ENCODE data around the gene SPSB1.
A peak's percentile ranks its signal among the peaks of the same experiment; 100 is the strongest.

The SPSB1 gene

DNA sequence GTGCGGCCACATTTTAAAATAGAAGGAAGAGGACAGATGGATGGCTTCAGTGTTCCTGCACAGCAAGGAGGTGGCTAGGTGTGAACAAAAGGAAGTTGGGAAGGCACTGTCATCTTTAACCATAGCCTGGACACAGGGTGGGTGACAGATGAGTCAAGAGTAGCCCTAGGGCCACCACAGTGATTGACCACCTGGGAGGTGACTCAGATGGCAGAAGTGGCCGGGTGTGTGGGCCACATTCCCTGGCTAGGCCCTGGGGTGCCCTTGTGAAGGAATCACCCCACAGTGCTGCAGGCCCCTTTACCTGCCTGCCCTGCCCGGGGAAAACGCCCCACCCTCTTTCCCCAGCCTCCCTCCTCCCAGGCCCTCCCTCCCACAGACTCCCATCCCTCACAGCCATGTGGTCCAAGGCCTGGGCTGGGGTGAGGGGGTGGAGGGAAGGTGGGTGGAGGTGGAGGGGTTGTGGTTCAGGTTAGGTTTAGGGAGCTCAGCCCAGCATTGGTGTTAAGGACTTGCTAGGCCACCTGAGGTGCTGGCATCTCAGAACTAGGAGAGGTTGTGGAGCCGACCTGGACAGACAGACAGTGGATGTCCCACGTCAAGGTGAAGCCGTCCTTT is 59.1 kb downstream of the SPSB1 start:
- TF ChIP-seq, protein P1, sequence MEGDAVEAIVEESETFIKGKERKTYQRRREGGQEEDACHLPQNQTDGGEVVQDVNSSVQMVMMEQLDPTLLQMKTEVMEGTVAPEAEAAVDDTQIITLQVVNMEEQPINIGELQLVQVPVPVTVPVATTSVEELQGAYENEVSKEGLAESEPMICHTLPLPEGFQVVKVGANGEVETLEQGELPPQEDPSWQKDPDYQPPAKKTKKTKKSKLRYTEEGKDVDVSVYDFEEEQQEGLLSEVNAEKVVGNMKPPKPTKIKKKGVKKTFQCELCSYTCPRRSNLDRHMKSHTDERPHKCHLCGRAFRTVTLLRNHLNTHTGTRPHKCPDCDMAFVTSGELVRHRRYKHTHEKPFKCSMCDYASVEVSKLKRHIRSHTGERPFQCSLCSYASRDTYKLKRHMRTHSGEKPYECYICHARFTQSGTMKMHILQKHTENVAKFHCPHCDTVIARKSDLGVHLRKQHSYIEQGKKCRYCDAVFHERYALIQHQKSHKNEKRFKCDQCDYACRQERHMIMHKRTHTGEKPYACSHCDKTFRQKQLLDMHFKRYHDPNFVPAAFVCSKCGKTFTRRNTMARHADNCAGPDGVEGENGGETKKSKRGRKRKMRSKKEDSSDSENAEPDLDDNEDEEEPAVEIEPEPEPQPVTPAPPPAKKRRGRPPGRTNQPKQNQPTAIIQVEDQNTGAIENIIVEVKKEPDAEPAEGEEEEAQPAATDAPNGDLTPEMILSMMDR (IDR thresholded peaks at IDR 0.05; ENCODE audit: extremely low read depth, insufficient read depth, missing control alignments): no peak
- DNase-seq (ENCODE audit: low spot score): no peak
- in situ Hi-C loops (cut with MboI; ENCODE audit: low pct_unique_long_range_greater_than_20kb, low sequenced_read_pairs, unreplicated experiment): no loop called here

DNA sequence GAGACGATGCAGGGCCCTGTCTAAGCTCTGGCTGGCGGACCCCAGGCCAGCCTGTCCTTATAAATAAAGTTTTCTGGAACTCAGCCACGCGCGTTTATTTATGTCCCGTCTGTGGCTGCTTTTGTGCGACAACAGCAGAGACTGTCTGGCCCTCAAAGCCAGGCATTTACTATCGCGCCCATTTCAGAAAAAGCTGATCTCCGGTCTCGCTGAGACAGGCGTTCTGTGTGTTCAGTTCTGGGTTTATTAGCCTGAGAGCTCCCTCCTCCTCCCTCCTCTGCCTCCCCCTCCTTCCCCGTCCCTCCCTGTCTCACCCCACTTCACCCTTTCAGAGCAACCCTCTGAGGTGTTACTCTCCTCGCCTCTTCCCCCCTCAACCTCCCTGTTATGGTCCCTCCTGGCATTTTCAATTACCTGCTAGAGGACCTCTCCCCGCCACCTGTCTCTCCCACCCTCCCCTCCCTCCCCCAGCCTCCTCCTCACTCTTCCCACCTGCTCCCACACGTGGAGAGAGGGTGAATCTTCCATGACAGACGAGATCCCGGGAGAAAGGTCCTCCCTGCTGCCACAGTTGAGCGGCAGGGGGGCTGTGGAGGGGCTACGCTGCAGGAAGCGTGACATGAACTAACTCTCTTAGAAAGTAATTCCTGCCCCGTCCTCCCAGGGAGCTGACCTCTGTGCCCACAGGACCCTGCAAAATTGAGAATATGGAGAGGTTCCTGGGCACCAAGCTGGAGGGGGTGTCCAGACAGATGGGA is 59.9 kb downstream of the SPSB1 start:
- in situ Hi-C loops (cut with MboI; ENCODE audit: low pct_unique_long_range_greater_than_20kb, low sequenced_read_pairs, unreplicated experiment): no loop called here
- DNase-seq (ENCODE audit: low spot score): no peak
- TF ChIP-seq, protein P1 (IDR thresholded peaks at IDR 0.05; ENCODE audit: extremely low read depth, insufficient read depth, missing control alignments): peak; percentile 14

DNA sequence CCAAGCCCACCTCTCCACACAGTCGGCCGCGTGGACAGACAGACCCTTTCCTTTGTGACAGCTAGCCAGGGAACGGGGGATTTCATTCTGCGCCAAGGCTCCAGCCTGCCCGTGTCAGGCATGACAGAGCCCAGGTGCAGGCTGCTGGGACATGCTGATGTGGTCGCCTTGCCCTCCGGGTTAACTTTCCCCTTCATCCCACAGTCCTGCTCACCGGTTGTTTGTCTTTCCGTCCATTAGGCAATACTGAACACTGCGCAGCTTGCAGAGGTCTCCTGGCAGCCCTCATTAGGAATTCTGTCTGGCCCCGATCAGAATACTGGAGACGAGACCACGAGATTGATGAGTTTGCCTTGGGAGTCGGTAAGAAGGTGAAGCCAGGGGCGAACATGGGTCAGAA is 62.8 kb downstream of the SPSB1 start:
- in situ Hi-C loops (cut with MboI; ENCODE audit: low pct_unique_long_range_greater_than_20kb, low sequenced_read_pairs, unreplicated experiment): no loop called here
- TF ChIP-seq, protein P1 (IDR thresholded peaks at IDR 0.05; ENCODE audit: extremely low read depth, insufficient read depth, missing control alignments): no peak
- DNase-seq (ENCODE audit: low spot score): no peak

- TF ChIP-seq, protein P1 (IDR thresholded peaks at IDR 0.05; ENCODE audit: extremely low read depth, insufficient read depth, missing control alignments): no peak
- DNase-seq (ENCODE audit: low spot score): no peak
- in situ Hi-C loops (cut with MboI; ENCODE audit: low pct_unique_long_range_greater_than_20kb, low sequenced_read_pairs, unreplicated experiment): no loop called here
Measured at GRCh38 chr1:9356021-9356420, 63.3 kb downstream of the SPSB1 start.

- TF ChIP-seq, protein P1 (IDR thresholded peaks at IDR 0.05; ENCODE audit: extremely low read depth, insufficient read depth, missing control alignments): no peak
- in situ Hi-C loops (cut with MboI; ENCODE audit: low pct_unique_long_range_greater_than_20kb, low sequenced_read_pairs, unreplicated experiment): no loop called here
- no peak for DNase-seq (ENCODE audit: low spot score)
Measured at GRCh38 chr1:9356829-9357466, 64.3 kb downstream of the SPSB1 start.

DNA sequence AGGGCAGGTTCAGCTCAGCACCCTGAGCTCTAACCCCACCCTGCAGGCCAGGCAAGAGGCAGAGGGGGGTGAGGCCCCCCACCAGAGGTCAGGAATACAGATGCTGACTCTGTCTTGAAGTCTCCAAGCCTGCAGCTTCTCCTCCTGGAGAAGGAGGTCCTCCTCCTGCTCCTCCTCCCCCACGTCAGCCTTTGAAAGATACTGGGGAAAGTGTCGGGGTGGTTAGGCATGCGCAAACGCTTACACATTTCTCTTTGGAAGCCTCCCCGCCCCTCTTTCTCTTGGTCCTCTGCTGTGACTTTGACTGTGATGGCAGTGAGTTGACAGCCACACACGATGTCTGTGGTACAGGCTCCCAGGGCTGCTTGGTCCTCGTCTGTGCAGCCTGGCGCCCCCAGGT is 65.3 kb downstream of the SPSB1 start:
- in situ Hi-C loops (cut with MboI; ENCODE audit: low pct_unique_long_range_greater_than_20kb, low sequenced_read_pairs, unreplicated experiment): no loop called here
- DNase-seq (ENCODE audit: low spot score): no peak
- TF ChIP-seq, protein P1 (IDR thresholded peaks at IDR 0.05; ENCODE audit: extremely low read depth, insufficient read depth, missing control alignments): no peak

Data from GM13977 (cell line).